Renal pelvis (tissue), 4 donors: ENCODE measurements around the gene UGT1A10. TPM values are rescaled to one million over a fixed set of nuclear protein-coding genes. Genes with fewer than 3 reads are reported as not detected.

Experiments used
- DNase-seq: peaks from one replicate; pipeline ENCODE4 v3.0.0-alpha.2; 2013
- polyA plus RNA-seq, 3 donors: library from polyadenylated mRNA; unstranded; fragments of 120-200 nt; gene quantifications; one replicate each; pipeline ENCODE4 v1.2.1, GENCODE V29; 2013; ENCODE audit not compliant: insufficient read length in 3 of 3

Gene UGT1A10
- polyA plus RNA-seq, 3 donors = not detected

GRCh38 chr2:233772583-233772982 lies 136.3 kb downstream of the UGT1A10 start:
- DNase-seq = no peak

- DNase-seq = no peak
Measured at GRCh38 chr2:233773854-233774253, 137.6 kb downstream of the UGT1A10 start.

DNA sequence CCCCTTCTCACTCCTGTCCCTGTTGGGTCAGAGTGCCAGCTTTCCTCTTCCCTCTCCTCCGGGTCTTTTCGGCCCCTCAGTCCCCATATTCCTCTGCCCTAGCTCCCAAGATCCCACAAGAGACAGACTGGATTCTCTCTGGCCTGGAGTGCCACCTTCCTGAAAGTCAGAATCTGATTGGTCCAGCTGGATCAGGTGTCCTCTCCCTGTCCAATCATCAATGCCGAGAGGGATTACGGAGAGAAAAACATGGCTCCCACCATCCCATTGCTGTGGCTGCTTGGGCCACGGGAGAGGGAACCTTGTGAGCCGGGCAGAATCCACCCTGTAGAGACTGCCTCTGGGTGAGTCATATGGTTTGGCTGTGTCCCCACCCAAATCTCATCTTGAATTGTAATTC lies 139.2 kb downstream of the UGT1A10 start:
- no peak for DNase-seq

DNA sequence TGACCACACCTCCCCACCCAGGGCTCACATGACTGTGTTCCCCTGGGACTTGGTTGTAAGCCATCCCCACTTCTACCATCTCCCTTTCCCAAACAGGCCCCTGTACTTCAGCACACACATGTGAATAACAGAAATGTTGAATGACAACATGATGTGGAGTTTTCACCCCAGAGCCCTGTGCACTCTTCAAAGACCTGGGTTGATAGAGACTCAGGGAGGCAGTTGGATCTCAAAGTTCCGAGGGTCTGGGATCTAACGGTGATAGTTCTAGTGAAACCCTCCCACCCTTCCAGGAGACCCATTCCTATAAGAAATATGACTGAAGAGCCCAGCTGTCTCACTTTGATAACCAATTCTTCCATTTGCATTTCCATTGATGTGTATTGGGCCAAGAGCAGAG lies 141.8 kb downstream of the UGT1A10 start, which contains the start of gene MROH2A:
TSS of gene MROH2A (plus strand) at position 301 of the 400 bp plus-strand sequence. CDS start 1,029 bp downstream, outside the sequence.
- no peak for DNase-seq

DNA sequence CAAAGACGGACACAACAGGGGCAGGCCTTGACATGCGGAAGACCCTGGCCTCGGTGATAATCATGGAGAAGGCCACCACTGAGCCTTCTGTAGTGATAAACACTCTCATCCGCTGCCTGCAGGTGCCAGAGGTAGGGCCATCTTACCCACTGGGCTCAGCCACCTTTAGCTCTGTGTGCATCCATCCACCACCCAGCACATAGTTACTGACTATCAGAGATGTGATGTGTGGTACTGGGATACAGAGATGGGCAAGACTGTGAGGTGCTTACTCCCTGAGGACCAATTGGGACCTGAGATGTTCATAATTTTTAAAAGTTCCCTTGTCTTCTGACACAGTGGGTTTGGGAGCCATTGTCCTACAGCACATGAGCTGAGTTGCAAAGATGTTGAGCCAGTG lies 143.5 kb downstream of the UGT1A10 start:
- no peak for DNase-seq

DNA sequence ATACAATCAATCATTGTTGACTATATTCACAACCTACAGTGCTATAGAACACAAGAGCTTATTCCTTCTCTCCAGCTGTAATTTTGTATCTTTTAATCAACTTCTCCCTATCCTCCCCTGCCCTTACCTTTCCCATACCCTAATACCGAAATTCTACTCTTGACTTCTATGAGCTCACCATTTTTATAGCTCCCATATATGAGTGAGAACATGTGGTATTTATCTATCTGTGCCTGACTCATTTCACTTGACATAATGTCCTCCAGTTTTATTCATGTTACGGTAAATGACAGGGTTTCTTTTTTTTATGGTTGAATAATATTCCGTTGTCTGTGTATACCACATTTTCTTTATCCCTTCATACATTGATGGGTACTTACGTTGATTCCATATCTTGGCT lies 144.5 kb downstream of the UGT1A10 start:
- DNase-seq = no peak

- no peak for DNase-seq
Measured at GRCh38 chr2:233789554-233789953, 153.3 kb downstream of the UGT1A10 start.

GRCh38 chr2:233791151-233791882 lies 155.1 kb downstream of the UGT1A10 start:
- DNase-seq = no peak

- DNase-seq = no peak
Measured at GRCh38 chr2:233791883-233792329, 155.7 kb downstream of the UGT1A10 start.

DNA sequence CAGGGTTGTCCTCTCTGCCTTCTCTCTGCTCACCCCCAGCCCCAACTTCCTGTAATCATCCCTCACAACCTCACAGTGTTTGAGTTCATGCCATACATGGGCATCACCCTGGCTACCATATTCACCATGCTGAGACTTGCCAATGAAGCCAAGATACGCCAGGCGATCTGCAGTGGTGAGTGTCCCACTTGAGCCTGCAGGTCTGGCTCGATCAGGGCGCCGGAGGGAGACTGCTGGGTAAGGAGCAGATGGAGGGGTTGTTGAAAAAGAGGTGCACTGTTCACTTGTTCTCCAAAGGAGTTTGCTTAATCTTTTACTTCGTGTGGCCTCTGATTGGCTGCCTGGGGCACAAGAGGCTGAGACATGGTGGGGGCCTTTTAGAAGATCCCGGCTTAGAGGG lies 156.5 kb downstream of the UGT1A10 start:
- DNase-seq = no peak

GRCh38 chr2:233793465-233794127 lies 157.3 kb downstream of the UGT1A10 start:
- no peak for DNase-seq

DNA sequence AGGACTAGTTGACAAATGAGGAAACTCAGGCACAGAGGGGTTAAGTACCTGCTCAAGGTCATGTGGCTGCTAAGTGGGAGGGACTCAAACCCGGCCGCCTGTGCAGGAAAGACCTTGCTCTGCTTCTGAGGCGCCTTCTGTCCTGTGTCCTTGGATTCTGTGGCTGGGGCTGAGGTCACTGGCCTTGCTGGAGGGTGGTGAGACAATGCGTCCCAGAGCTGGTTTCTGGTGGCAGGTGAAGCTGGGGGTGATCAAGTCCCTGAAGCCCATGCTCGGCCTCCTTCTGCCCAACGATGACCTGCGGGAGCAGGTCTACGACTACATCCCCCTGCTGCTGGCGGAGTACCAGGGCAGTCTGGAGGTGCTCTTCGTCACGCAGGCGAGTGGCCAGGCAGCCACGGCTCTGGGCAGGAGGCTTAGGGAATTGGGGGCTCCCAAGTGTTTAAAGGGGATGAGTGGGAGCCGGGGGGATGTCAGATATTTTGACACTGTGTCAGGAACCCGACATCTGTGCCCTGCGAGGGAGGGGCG lies 157.9 kb downstream of the UGT1A10 start:
- DNase-seq = no peak

- no peak for DNase-seq
Measured at GRCh38 chr2:233795735-233796171, 159.5 kb downstream of the UGT1A10 start.

- no peak for DNase-seq
Measured at GRCh38 chr2:233796254-233796653, 160.0 kb downstream of the UGT1A10 start.

DNA sequence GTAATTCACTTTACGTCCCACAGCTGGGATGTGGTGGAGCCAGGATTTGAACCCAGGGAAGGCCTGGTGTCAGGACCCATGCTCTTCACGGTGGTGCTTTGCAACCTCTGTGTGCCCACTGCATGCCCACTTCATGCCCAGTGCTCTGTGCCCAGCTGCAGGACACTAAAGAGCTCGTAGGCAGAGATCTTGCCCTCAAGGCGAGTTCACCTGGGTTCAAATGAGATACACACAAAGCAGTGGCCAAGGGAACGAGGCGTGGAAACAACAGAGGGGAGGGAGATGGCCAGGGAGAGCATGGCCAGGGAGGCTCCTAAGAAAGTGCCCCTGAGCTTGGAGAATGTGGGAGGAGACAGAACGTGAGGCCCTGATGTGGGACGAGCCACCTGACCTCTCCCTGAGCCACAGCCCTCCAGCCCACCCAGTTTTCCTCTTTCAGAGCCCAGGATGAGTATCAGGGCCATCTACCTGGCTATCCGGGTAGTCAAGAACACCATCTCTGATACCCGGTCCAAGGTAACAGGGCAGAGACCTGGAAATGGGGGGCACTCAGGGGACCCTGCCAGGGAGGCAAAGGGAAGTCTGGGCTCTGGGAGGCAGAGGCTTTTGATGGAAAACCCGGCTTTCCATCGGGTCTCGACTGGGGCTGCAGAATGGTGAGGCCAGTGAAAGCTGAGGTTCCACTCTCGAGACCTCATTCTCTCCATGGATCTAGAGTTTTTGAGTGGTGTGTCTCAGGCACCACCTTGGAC lies 162.3 kb downstream of the UGT1A10 start:
- DNase-seq = no peak

- no peak for DNase-seq
Measured at GRCh38 chr2:233799087-233799665, 162.9 kb downstream of the UGT1A10 start.

GRCh38 chr2:233799716-233800115 lies 163.5 kb downstream of the UGT1A10 start:
- no peak for DNase-seq

GRCh38 chr2:233800208-233800607 lies 164.0 kb downstream of the UGT1A10 start:
- DNase-seq = no peak

- DNase-seq = no peak
Measured at GRCh38 chr2:233801357-233802131, 165.3 kb downstream of the UGT1A10 start.

DNA sequence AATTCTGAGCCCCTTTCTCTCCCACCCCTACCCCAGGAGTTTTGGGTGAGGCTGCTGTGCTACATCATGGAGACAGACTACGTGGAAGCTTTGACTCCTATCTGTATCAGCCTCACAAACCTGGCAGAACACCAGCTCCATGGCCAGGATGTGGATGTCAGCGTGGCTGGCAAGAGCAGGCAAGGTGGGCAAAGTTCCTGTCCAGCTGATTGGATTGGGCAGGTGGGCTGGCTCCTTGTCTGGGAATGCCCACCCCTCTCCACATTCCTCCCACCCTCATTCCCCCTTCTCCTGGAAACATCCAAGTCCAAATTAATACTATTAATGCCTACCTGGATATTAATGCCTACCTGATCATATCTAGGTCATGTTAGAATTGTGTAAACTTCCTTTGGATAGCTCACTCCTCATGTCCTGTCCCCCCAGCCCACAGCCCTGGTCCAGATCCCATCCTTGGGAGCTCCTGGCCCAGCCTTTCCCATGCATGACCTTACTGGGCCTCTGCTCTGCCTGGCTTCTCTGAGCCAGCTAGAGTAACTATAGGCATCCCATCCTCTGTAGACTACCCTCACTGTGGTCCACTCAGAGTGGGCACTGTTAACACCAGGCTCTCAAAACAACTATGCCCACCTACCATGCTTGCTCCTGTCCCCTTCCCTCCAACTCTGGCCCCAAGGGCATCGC lies 166.0 kb downstream of the UGT1A10 start:
- DNase-seq = no peak
